Superior temporal gyrus (tissue), 1 donor: Measurements from ENCODE around the gene GCSH.
A peak's percentile ranks its signal among the peaks of the same experiment; 100 is the strongest.

Experiments used
- DNase-seq: peaks from one replicate; pipeline ENCODE4 v3.0.0-alpha.2; 2016; ENCODE audit errors: extremely low spot score

Gene GCSH

DNA sequence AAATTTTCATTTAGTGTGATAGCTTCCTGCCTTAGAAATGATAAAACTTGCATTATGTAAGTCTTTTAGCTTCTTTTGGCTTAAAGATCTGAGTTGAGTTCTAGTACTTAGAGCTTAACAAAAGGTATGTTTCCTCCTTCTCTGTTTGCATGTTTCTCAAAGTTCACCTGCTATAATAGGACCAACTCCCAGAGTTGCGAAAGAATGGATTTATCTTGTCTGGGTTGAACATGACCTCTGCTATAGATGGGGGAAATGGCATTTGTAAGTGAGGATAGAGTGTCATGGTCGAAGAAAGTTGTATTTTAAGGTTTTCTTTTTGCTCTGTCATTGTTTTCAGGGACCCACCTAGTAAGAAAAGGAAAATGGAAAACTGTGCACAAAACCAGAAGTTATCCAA is 53.4 kb downstream of the GCSH start:
- no peak for DNase-seq

DNA sequence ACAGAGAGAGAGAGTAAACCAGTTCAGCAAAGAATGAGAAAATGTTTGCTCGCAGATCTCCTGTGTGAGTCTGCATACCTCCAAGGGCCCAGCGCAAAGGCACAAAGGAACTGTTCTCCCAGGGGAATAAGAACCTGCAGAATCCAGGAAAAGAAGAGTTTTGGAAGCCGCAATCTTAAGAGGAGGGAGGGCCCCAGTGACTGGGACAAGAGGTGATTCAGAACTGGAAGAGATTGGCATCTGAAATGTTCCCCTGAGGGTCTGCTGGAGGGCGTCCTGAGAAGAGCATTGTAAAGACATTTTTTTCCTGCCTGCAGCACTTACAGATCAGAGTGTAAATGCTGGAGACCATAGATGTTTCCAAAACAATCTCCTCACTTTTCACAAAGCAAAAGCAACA is 54.5 kb downstream of the GCSH start:
- DNase-seq, result no peak

DNA sequence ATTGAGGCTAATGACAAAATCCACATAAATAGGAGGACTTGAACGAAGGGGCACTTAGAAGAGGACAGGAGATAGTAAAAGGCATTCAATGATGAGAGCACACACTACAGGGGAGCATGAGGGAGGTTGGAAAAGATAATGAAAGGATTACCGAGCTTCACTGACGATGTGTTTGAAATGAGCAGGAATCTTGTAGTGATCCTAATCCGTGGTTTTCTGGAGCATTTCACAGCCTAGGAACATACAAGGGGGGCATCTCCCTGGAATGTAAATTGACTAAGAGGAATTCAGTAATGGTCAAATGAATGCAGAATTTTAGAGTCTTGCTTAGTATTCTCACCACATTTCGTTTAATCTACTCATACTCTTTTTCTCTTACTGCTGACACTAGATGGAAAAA is 55.4 kb downstream of the GCSH start:
- no peak for DNase-seq

DNA sequence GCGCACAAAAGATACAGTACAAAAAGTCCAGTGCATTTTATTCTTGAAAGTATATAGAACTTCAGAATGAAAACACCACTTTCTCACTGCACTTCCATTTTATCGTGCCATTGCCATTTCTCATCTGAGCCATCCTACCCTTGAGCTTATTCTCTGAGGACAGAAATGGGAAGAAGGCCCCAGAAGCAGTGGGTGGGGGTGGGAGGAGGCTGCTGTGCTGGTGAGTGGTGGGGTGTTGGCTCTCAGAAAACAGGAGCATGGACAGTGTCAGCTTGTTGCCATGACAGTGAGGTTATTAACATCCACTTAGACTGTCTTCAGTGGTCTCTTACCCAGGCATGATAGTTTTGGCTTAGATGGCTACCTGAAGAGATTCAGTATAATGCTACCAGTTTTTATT is 56.1 kb downstream of the GCSH start:
- DNase-seq, result no peak

DNA sequence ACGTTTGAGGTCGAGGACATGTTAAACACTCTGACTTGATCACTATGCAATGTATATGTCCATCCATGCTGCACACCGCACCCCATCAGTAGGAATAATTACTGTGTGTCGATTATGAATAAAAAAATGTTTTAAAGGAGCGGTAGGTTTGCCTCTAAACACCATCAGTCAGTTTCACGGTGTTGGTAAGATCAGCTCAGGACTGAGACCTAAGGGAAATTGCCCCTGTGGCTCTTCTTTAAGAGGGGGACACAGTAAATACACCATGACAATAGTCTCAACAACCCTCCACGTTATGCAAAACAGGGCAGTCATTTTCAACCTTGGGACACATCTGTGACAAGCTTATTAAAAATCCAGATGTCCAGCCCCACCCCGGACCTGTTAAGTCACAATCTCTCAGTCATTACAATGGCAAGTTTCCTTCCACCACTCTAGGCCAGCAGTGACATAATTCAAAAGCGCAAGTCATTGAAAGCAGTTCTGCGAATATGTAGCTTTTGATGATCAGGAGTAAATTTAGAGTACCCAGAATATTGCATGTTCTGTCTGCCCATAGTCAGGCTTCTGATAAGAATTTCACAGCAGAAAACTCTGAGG is 59.3 kb downstream of the GCSH start:
- DNase-seq, result no peak

DNA sequence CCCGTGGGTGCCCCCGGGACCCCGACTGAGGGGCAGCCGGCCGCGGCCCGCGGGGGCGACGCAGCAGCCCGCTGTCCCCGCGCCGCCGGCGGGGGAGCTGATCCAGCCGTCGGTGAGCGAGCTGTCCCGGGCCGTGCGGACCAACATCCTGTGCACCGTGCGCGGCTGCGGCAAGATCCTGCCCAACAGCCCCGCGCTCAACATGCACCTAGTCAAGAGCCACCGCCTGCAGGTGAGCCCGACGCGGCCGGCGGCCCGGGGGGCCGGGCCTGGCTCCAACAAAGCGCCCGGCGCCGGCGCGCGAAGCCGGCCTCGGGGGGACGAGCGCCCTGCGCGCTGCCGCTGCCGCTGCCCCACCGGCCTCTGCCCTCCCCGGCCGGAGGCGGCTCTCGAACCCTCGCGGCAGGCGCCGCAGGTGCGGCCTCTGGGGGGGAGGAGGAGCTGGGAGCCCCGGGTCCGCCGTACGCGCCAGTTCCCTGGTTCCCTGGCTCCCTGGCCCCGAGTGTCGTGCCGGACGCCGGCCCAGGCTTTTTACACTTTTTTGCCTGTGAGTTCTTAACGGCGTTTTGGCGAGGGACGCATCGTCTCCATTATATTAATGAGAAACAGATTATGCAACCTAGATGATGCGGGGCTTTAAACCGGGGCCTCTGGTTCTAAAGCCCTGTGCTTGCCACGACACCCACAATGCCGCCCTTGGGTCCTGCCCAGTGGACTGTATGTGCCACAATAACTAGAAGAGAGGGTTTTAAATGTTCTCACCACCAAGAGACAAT is 60.0 kb downstream of the GCSH start:
- peak; percentile 42 for DNase-seq

DNA sequence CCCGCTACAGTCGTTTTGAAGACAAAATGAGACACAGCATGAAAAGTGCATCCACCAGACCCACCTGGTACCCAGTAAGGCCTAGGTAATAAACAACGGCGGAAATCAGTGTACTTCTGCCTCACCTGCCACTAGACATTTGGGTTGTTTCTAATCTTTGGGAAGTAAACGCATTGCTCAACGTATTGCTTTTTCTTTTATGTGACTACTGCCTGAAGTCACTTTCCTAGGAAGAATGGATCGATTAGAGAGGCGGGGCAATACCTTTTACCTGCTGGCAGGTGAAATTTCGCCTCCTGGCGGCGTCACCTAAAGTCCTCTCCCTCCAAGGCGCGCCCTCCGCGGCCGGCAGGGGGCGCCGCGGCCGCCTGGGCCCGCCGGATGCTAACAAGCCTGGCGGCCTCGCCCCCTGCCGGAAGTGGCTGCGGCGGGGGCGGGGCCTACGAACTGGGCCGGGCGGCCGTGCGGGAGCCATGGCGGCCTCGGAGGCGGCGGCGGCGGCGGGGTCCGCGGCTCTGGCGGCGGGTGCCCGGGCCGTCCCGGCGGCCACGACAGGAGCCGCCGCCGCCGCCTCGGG is 60.7 kb downstream of the GCSH start, which contains the start of gene ATMIN:
ATMIN (plus strand) TSS at position 445 of the 577 bp plus-strand sequence; CDS start at position 474, 29 bp downstream.
- peak; percentile 87 for DNase-seq
